ENCODE data around the gene NPHP4. TPM values are rescaled to one million over a fixed set of nuclear protein-coding genes. Genes with fewer than 3 reads are reported as not detected.

NPHP4 gene
- total RNA-seq, 1 experiment from 2014 or later: 20.0 TPM

- BruUV-seq (replicated peaks): no TSS peak
Measured at GRCh38 chr1:5819391-5820025, 172.7 kb downstream of the NPHP4 start.

GRCh38 chr1:5818755-5819154 is 173.5 kb downstream of the NPHP4 start:
- no peaks in the 10 kb centered on the region for H3K4me1 ChIP-seq (ENCODE audit: control insufficient read depth in 1 of 2, insufficient read depth in 2 of 2, low read length in 2 of 2)
- ChIA-PET RAD21 (ENCODE audit: low non-redundant PET in 1 of 2, low total read pairs in 2 of 2, uncharacterized antibody in 2 of 2, unreplicated experiment in 2 of 2) (no interaction called here), CTCF (no interaction called here), POLR2A (no interaction called here)
- BruUV-seq (replicated peaks): no TSS peak
- H3K9me3 ChIP-seq (ENCODE audit: control insufficient read depth in 1 of 2, insufficient read depth in 1 of 2, low read depth in 1 of 2, low read length in 2 of 2): no peaks in the 10 kb centered on the region
- no peak overlapping the region for H3K4me3 ChIP-seq (replicated peaks in 1 of 2; ENCODE audit: low read depth in 1 of 2, low read length in 2 of 2)
- no peaks in the 10 kb centered on the region for H3K9me2 ChIP-seq (ENCODE audit: insufficient read depth)
- H3K27ac ChIP-seq (ENCODE audit: low read depth, low read length): no peak overlapping the region
- peaks cover 10% of the 10 kb centered on the region; the same call in 1 of the 2 replicates for H3K27me3 ChIP-seq (ENCODE audit: insufficient read depth, low read length)
- no peak overlapping the region for H3K4me2 ChIP-seq (ENCODE audit: low read length)
- no peak overlapping the region for H2AFZ ChIP-seq (ENCODE audit: low read depth, low read length, poor library complexity, severe bottlenecking)
- intact Hi-C loops (cut with micrococcal nuclease): no loop called here
- DNase-seq (ENCODE audit: low read depth, low spot score) (no peak), ATAC-seq (no peak)
- no peaks in the 10 kb centered on the region for H3K79me2 ChIP-seq (ENCODE audit: insufficient read depth, low read length)
- H3K9ac ChIP-seq (ENCODE audit: low read length): no peak overlapping the region
- no peaks in the 10 kb centered on the region for H4K20me1 ChIP-seq (ENCODE audit: insufficient read depth)
- H3K36me3 ChIP-seq (ENCODE audit: control insufficient read depth in 1 of 2, insufficient read depth in 2 of 2, low read length in 2 of 2): no peaks in the 10 kb centered on the region
- no peak for TF ChIP-seq EZH2phosphoT487 (IDR thresholded peaks at IDR 0.05; ENCODE audit: borderline replicate concordance)

More at GRCh38 chr1:5819391-5820025, 172.7 kb downstream of the NPHP4 start:
- no peaks in the 10 kb centered on the region for H3K36me3 ChIP-seq (ENCODE audit: control insufficient read depth in 1 of 2, insufficient read depth in 2 of 2, low read length in 2 of 2)
- intact Hi-C loops (cut with micrococcal nuclease): no loop called here
- ChIA-PET RAD21 (ENCODE audit: low non-redundant PET in 1 of 2, low total read pairs in 2 of 2, uncharacterized antibody in 2 of 2, unreplicated experiment in 2 of 2) (no interaction called here), POLR2A (no interaction called here), CTCF (no interaction called here)
- no peak overlapping the region for H2AFZ ChIP-seq (ENCODE audit: low read depth, low read length, poor library complexity, severe bottlenecking)
- H3K27ac ChIP-seq (ENCODE audit: low read depth, low read length): no peak overlapping the region
- DNase-seq (ENCODE audit: low read depth, low spot score) (no peak), ATAC-seq (no peak)
- H3K27me3 ChIP-seq (ENCODE audit: insufficient read depth, low read length): 0 out of 2 replicates have a peak, but pooled peaks cover 6% of the 10 kb centered on the region
- H3K79me2 ChIP-seq (ENCODE audit: insufficient read depth, low read length): no peaks in the 10 kb centered on the region
- no peak overlapping the region for H3K9ac ChIP-seq (ENCODE audit: low read length)
- no peaks in the 10 kb centered on the region for H4K20me1 ChIP-seq (ENCODE audit: insufficient read depth)
- H3K4me2 ChIP-seq (ENCODE audit: low read length): no peak overlapping the region
- no peaks in the 10 kb centered on the region for H3K4me1 ChIP-seq (ENCODE audit: control insufficient read depth in 1 of 2, insufficient read depth in 2 of 2, low read length in 2 of 2)
- no peak overlapping the region for H3K4me3 ChIP-seq (replicated peaks in 1 of 2; ENCODE audit: low read depth in 1 of 2, low read length in 2 of 2)
- no peak for TF ChIP-seq ZFX (IDR thresholded peaks at IDR 0.05)
- no peak for TF ChIP-seq CTCF (IDR thresholded peaks at IDR 0.05 in 2 of 3, conservative IDR thresholded peaks at IDR 0.05 in 1 of 3; ENCODE audit: borderline replicate concordance in 1 of 3, insufficient read depth in 1 of 3, low read depth in 2 of 3, low read length in 2 of 3)
- TF ChIP-seq ZNF274 (IDR thresholded peaks at IDR 0.05; ENCODE audit: low read depth, low read length): no peak
- H3K9me3 ChIP-seq (ENCODE audit: control insufficient read depth in 1 of 2, insufficient read depth in 1 of 2, low read depth in 1 of 2, low read length in 2 of 2): no peaks in the 10 kb centered on the region
- no peaks in the 10 kb centered on the region for H3K9me2 ChIP-seq (ENCODE audit: insufficient read depth)
